Mesodermal cell (in vitro differentiated cells): ENCODE measurements around the gene LSM4.
A peak's percentile ranks its signal among the peaks of the same experiment; 100 is the strongest.

Experiments used
- H3K27ac ChIP-seq: 2 replicates; pipeline ENCODE4 v1.7.0; 2013; ENCODE audit warnings: mild to moderate bottlenecking, low read depth, low read length, moderate library complexity; ENCODE audit not compliant: severe bottlenecking
- H3K36me3 ChIP-seq: 2 replicates; pipeline ENCODE4 v1.7.1; 2013; ENCODE audit warnings: mild to moderate bottlenecking, low read length, moderate library complexity; ENCODE audit not compliant: control insufficient read depth, insufficient read depth
- H3K4me1 ChIP-seq: one replicate; pipeline ENCODE4 v1.7.1; 2013; ENCODE audit warnings: mild to moderate bottlenecking, low read length; ENCODE audit not compliant: insufficient read depth, control insufficient read depth, poor library complexity, severe bottlenecking
- H3K4me3 ChIP-seq: 2 replicates; pipeline ENCODE4 v1.7.0; 2013; ENCODE audit warnings: low read length, control low read depth, mild to moderate bottlenecking; ENCODE audit not compliant: insufficient read depth, poor library complexity, severe bottlenecking; ENCODE audit errors: extremely low read depth
- H3K9me3 ChIP-seq: 2 replicates; pipeline ENCODE4 v1.7.1; 2013; ENCODE audit warnings: mild to moderate bottlenecking, low read length, moderate library complexity; ENCODE audit not compliant: control insufficient read depth
- WGBS, 2 experiments: methylation state at CpG; one replicate each; pipeline ENCODE4 v1.1.5; 2013; ENCODE audit warnings: missing lambda C conversion rate in 2 of 2; ENCODE audit not compliant: insufficient coverage in 2 of 2; 5-methylcytosine and 5-hydroxymethylcytosine counted together

The LSM4 gene

DNA sequence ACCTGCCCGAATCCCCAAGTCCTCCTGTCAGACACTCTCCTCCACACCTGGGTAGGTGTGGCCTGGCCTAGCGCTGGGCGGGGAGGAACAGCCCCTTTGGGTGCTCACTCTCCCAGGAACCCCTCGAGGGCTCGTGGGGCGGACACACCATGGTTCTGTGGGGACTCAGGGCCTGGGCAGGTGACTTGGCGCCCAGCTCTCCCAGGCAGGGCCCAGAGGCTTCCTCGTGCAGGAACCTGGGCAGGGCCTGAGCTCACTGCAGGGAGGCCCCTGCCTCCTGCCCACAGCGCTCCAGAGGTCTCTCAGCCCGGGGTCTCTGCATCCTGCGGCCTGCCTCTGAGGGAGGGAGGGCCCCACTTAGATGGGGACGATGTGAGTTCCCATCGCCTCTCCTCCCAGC, 11.9 kb downstream of the LSM4 start:
- H3K9me3 ChIP-seq, result no peaks in the 10 kb centered on the region
- peaks cover 10% of the 10 kb centered on the region for H3K4me1 ChIP-seq
- 93 to 97% methylated on average over 12 to 13 of the region's 13 CpGs for WGBS, 2 experiments
- H3K4me3 ChIP-seq, result no peak overlapping the region
- no peak overlapping the region for H3K27ac ChIP-seq
- peaks cover 92% of the 10 kb centered on the region for H3K36me3 ChIP-seq

DNA sequence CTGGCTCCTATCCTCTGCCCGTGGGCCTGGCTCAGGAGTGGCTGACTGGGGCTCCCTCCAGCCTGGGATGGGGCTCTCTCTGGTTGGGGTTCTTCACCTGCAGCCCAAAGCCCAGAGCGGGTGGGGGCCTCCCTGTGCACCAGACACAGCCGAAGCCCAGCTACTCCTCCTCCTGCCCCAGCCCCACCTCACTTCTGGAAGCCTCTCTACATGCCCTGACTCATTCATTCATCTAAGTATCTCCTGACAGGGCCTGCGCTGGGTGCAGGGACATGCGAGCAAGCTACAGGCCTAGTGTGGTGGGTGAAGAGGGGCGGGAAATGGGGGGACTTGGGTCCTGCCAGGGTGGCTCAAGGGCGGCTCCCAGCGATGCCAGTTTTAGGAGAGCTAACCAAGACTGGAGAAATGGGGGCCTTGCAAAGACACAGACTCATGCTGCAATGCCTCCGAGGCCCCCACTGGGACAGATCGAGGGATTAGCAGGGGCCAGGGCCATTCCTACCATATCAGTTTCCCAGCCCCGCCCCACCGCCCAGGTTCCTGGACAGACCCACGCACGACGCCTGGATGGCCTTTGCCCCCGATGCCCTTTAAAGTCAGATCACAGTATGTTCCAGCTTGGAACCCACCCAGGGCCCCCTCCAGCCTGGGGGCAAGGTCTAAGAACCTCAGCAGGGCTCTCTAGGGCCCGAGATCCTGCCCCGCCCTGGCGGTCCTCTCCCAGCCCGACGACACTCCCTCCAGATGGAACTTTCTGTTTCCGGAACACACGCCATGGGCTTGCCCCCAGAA, 12.6 kb downstream of the LSM4 start:
- Histone ChIP-seq H3K9me3 (no peaks in the 10 kb centered on the region), H3K4me3 (no peak overlapping the region), H3K4me1 (peaks cover 9% of the 10 kb centered on the region), H3K36me3 (peaks cover 88% of the 10 kb centered on the region), H3K27ac (no peak overlapping the region)
- 94 to 96% methylated on average over 18 of the region's 23 CpGs for WGBS, 2 experiments

DNA sequence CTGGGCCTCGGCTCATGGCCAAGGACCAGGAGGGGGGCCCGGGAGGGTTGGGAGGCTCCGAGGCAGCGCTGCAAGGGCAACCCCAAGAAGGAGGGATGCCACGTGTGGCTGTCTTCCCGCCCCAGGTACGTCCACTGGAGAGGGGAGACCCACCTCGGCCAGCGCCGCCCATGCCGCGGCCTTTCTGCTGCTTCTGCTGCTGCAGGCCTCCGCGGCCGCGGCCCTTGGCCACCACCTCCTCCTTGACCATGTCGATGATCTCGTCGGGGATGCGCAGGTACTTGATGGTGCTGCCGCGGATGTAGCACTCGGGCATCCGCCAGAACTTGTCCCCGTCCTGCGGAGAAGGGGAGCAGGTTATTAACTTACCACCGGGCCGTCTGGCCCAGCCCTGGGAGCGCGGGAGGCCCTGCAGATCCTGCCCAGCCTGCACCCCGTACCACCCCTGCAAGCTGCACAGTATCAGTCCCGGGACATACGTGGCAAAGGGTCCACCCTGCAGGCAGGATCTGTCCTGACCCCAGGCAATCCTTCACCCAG, 13.3 kb downstream of the LSM4 start:
- WGBS, 2 experiments, result 94 to 97% methylated on average over 33 of the region's 33 CpGs
- Histone ChIP-seq H3K4me3 (no peak overlapping the region), H3K4me1 (peaks cover 15% of the 10 kb centered on the region), H3K27ac (no peak overlapping the region), H3K9me3 (no peaks in the 10 kb centered on the region), H3K36me3 (peaks cover 80% of the 10 kb centered on the region)

DNA sequence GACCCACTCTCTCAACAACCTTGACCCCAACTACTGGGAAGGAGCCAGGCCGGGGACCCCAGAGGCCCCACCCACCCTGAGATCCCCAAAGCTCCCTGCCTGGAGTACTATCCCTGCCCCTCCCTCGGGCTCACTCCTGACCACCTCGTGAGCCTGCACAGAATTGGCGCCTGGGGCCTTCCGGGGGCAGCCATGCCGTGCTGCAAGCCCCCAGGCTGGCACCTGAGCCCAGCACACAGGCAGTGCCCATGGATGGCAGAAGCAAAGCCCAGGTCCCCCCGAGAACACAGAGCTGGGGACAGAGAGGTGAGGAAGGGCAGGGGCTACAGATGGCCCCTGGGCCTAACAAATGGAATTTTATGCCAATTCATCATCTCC, 13.9 kb downstream of the LSM4 start:
- Histone ChIP-seq H3K36me3 (peaks cover 74% of the 10 kb centered on the region), H3K4me3 (no peak overlapping the region), H3K4me1 (peaks cover 21% of the 10 kb centered on the region), H3K9me3 (no peaks in the 10 kb centered on the region), H3K27ac (no peak overlapping the region)
- WGBS, 2 experiments, result 91 to 97% methylated on average over 5 to 6 of the region's 7 CpGs

DNA sequence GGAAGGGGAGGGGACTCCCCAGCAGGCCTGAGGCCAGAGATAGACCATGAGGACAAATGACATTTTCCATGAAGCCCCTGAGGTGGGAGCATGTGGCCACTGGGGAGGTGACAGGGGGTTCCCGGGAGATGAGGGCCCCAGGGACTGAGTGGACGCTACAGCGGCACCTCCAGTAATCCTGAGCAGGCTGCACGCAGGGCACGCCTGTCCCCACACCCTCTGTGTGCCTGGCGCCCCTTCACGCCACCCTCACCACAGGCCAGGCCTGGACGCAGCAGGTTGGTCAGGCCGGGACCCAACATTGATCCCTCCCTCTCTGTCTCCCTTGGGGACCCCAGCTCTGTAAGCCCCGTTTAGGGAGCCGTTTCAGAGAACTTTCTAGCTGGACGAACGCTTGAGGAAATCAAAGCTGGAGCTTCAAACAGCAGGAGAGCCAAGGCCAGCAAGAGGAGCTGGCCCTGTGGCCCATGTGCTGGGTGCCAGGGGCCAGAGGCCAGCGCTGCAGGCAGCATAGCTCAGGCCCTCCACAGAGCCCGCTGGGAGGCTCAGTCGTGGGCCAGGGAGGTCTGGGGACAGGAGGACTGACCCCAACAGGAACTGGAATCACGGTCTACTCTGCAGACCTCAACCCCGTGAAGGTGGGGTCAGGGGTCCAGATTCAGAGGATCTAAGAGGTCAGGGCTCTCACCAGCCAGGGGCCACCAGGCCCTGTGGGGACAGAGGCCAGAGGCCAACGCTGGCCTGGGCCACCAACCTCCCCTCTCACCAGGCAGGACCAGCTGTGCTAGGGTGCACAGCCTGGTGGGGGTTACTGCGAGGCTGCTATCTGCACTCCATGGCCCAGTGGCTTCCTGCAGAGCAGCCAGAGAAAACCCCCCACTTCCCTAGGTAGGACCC, 14.6 kb downstream of the LSM4 start:
- Histone ChIP-seq H3K27ac (no peak overlapping the region), H3K4me3 (no peak overlapping the region), H3K9me3 (no peaks in the 10 kb centered on the region), H3K4me1 (peaks cover 24% of the 10 kb centered on the region), H3K36me3 (peaks cover 67% of the 10 kb centered on the region)
- 96 to 97% methylated on average over 17 of the region's 20 CpGs for WGBS, 2 experiments

DNA sequence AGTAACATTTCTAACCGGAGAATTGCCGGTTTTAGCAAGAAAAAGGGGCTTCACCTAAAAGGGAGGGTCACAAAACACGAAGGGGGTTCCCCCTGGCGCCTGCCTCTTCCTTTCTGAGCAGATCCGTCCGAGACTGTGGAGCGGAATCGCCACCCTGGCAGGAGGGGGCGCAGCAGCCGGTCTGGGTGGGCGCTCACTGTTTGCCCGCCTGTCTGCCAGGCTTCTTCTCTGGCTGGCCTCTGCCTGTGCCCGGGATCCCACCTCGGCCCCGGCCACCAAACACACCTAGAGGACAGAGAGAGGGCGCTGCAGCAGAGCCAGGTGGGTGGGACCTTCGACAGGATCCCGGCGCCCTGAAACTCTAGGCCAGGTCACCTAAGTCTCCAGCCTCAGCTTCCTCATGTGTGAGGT, 15.6 kb downstream of the LSM4 start:
- Histone ChIP-seq H3K9me3 (no peaks in the 10 kb centered on the region), H3K4me3 (no peak overlapping the region), H3K4me1 (peaks cover 24% of the 10 kb centered on the region), H3K27ac (no peak overlapping the region), H3K36me3 (peaks cover 59% of the 10 kb centered on the region)
- WGBS, 2 experiments, result 90 to 95% methylated on average over 12 to 19 of the region's 19 CpGs

DNA sequence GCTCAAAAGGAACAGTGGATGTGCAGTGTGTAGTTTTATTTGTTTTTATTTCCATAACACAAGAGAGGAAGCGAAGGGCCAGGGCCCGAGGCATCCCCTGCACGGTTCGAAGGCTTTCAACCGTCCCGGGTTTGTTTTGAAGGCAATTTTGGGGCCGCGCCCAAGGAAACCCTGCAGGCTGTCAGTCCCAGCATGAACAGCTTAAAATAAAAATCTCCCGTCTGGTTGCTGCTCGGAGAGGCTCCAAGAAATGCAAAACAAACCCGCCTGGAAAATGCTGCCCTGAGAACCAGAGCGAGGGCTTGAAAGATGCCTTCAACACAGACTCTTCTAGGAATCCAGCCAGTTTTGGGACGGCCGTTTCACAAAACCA, 16.0 kb downstream of the LSM4 start:
- H3K4me3 ChIP-seq, result no peak overlapping the region
- peaks cover 55% of the 10 kb centered on the region for H3K36me3 ChIP-seq
- H3K9me3 ChIP-seq, result no peaks in the 10 kb centered on the region
- H3K27ac ChIP-seq, result peak overlapping the region; percentile 37
- WGBS, 2 experiments, result 96 to 97% methylated on average over 14 of the region's 14 CpGs
- peaks cover 24% of the 10 kb centered on the region for H3K4me1 ChIP-seq

DNA sequence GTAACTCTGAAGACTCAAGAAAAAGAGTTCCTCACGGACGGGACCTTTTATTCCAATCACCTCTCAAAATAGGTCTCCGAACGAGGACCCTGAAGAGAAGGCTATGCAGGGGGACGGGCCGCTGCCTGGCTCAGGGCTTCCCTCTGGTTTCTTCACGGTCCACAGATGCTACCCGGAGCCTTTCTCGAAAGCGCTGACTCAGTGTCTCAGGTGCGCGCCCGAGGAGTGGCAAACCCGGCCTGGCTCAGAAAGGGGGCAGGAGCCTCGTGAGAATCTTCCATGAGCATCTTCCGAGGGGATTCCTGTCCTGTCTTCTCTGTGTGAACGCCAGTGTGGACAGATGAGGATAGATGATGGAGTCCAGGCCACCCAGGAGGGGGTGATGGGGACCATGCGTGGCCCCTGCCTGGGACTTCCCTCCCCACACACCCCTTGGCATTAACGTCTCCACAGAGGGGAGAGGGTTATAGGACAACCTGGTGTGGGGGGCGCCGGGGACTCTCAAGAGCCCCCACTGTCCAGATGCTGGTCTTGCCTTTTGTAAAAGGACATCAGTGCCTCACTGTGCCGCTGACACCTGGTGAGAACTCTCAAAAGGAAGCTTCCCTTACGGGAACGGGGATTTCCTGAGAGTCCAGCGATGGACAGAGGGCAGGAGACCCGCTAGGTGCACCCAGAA, 16.5 kb downstream of the LSM4 start:
- Histone ChIP-seq H3K27ac (peak overlapping the region; percentile 37), H3K4me3 (no peak overlapping the region), H3K36me3 (peaks cover 50% of the 10 kb centered on the region), H3K9me3 (no peaks in the 10 kb centered on the region), H3K4me1 (peaks cover 24% of the 10 kb centered on the region)
- WGBS, 2 experiments, result 93 to 94% methylated on average over 24 to 25 of the region's 26 CpGs

DNA sequence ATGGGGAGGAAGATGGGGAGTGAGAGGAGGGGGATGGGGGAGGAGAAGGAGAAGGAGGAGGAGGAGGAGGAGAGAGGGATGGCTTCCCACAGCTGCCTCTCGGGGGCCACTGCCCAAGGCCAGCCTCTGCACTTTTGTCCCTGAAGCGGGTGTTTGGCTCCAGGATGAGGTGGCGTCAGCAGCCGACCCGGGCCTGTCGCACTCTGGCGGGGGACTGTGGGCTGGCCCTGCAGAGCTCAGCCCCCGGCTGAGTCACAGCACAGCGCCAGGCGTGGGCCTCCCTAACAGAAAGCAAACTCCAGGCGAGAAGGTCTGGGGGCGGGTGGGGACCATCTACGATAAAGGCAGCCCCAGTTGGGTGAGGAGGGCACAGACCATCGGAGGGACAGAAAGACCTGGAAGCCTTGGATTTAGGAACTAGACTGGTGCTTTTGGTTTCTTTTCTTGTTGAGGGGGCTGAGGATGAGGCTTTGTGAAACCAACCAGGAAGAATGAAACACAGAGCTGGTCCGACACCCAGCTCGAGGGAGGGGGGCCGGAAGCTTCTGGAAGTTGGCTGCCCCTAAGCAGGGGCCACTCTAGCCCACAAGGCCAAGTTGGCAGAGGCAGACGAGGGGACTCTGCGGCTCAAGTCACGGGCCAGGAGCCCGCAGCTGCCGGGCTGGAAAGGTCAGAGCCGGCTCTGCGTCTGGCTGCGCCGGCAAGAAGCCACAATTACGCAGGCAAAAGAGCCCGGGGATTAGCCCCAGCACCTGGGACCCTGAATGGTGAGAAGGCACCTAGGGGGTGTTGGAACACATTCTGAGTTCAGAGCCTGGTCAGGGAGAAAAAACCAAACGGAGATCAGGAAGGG, 18.2 kb downstream of the LSM4 start:
- peaks cover 36% of the 10 kb centered on the region for H3K36me3 ChIP-seq
- peak overlapping the region; percentile 93 for H3K27ac ChIP-seq
- WGBS, 2 experiments, result 11 to 12% methylated on average over 27 of the region's 29 CpGs
- peak overlapping the region; percentile 31 for H3K4me3 ChIP-seq
- no peaks in the 10 kb centered on the region for H3K9me3 ChIP-seq
- peaks cover 18% of the 10 kb centered on the region for H3K4me1 ChIP-seq

DNA sequence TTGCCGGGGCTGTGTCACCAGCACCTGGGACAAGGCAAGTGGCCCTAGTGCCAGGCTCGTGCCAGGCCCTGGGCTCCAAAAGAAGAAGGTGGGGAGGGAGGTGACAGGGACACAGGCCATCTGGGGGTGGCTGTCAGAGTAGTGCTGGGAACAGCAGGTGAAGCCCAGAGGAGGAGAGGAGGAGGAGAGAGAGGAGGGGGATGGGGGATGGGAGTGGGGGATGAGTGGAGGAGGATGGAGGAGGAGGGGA, 18.7 kb downstream of the LSM4 start:
- Histone ChIP-seq H3K4me1 (peaks cover 23% of the 10 kb centered on the region), H3K27ac (peak overlapping the region; percentile 93), H3K4me3 (no peak overlapping the region), H3K36me3 (peaks cover 31% of the 10 kb centered on the region), H3K9me3 (no peaks in the 10 kb centered on the region)
- WGBS, 2 experiments, result 10 to 21% methylated on average over 2 of the region's 2 CpGs
